T-helper 17 cell (primary cell): ENCODE data around the gene MSGN1. TPM values are rescaled to one million over a fixed set of nuclear protein-coding genes. Genes with fewer than 3 reads are reported as not detected.

Experiments
- ATAC-seq: fragments of 150-1000 bp; cut with Tn5 transposase; 2 replicates; pipeline ENCODE4 v1.10.0; 2021; ENCODE audit warnings: mild to moderate bottlenecking, moderate library complexity
- DNase-seq, 3 donors: peaks; one replicate each; pipeline versions ENCODE4 v3.0.0 to v3.0.0-alpha.2; 2020 to 2021
- H3K9me3 ChIP-seq: one replicate; pipeline ENCODE4 v1.7.0; 2013; ENCODE audit warnings: low read length, mild to moderate bottlenecking; ENCODE audit not compliant: control insufficient read depth, poor library complexity, severe bottlenecking
- H3K27ac Mint-ChIP-seq: one replicate; pipeline ENCODE4 v1.8.0; 2022; ENCODE audit warnings: mild to moderate bottlenecking, moderate library complexity, mixed read lengths
- H3K27me3 Mint-ChIP-seq: one replicate; pipeline ENCODE4 v1.8.0; 2022; ENCODE audit warnings: mixed read lengths
- H3K36me3 Mint-ChIP-seq: one replicate; pipeline ENCODE4 v1.8.0; 2022; ENCODE audit warnings: low read depth, mixed read lengths
- H3K4me1 Mint-ChIP-seq: one replicate; pipeline ENCODE4 v1.8.0; 2022; ENCODE audit warnings: mild to moderate bottlenecking, mixed read lengths
- H3K4me3 Mint-ChIP-seq: one replicate; pipeline ENCODE4 v1.8.0; 2022; ENCODE audit warnings: mild to moderate bottlenecking, moderate library complexity, mixed read lengths
- total RNA-seq, 4 donors: library from RNA in 2 of 4; stranded (reverse) in 2 of 4; gene quantifications; one replicate each; pipeline ENCODE4 v1.2.3 and lab custom pipeline; 2022 to 2026

The MSGN1 gene, protein sequence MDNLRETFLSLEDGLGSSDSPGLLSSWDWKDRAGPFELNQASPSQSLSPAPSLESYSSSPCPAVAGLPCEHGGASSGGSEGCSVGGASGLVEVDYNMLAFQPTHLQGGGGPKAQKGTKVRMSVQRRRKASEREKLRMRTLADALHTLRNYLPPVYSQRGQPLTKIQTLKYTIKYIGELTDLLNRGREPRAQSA
- total RNA-seq (not detected), total RNA-seq (lab: John Stamatoyannopoulos, UW) (0 reads per million in 2 donors)

DNA sequence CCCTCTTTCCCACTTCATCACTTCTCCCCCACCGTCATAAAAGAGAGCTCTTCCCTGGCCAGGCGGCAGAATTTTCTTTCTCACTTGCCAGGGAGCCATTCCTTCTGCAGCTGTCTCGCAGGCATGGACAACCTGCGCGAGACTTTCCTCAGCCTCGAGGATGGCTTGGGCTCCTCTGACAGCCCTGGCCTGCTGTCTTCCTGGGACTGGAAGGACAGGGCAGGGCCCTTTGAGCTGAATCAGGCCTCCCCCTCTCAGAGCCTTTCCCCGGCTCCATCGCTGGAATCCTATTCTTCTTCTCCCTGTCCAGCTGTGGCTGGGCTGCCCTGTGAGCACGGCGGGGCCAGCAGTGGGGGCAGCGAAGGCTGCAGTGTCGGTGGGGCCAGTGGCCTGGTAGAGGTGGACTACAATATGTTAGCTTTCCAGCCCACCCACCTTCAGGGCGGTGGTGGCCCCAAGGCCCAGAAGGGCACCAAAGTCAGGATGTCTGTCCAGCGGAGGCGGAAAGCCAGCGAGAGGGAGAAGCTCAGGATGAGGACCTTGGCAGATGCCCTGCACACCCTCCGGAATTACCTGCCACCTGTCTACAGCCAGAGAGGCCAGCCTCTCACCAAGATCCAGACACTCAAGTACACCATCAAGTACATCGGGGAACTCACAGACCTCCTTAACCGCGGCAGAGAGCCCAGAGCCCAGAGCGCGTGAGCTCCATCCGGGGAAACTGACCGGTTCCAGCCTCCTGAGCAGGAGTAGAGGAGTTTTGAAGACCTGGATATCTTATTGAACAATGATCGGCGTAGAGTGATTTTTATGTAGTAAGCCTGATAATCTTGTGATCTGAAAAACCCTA lies at the start of gene MSGN1:
Gene MSGN1 (plus strand): TSS at position 65 of the 850 bp plus-strand sequence. CDS start 59 bp downstream, at position 124.
- no peak for ATAC-seq
- DNase-seq, result no peak
- Mint-ChIP-seq H3K27me3 (peaks cover 56% of the 10 kb centered on the region), H3K4me1 (peaks cover 3% of the 10 kb centered on the region), H3K36me3 (no peaks in the 10 kb centered on the region), H3K4me3 (no peak within 1 kb of the TSS), H3K27ac (no peak within 1 kb of the TSS)
- H3K9me3 ChIP-seq, result no peaks in the 10 kb centered on the region

DNA sequence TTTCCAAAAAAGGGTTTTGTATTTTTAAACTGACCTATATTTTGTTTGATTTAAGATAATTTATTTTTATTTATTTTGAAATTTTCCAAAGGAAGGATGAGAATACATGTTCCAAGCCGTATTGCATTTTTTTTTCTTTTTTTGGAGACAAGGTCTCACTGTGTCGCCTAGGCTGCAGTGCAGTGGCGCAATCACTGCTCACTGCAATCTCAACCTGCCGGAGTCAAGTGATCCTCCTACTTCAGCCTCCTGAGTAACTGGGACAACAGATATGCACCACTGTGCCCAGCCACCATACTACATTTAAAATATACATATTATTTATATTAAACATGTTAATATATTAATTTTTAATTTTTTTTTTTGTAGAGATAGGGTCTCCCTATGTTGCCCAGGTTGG lies 47.4 kb upstream of the MSGN1 start:
- no peaks in the 10 kb centered on the region for H3K36me3 Mint-ChIP-seq
- H3K9me3 ChIP-seq, result no peaks in the 10 kb centered on the region
- H3K27ac Mint-ChIP-seq, result no peak overlapping the region
- H3K4me3 Mint-ChIP-seq, result no peak overlapping the region
- ATAC-seq (no peak), DNase-seq (no peak)
- no peaks in the 10 kb centered on the region for H3K4me1 Mint-ChIP-seq
- no peaks in the 10 kb centered on the region for H3K27me3 Mint-ChIP-seq

DNA sequence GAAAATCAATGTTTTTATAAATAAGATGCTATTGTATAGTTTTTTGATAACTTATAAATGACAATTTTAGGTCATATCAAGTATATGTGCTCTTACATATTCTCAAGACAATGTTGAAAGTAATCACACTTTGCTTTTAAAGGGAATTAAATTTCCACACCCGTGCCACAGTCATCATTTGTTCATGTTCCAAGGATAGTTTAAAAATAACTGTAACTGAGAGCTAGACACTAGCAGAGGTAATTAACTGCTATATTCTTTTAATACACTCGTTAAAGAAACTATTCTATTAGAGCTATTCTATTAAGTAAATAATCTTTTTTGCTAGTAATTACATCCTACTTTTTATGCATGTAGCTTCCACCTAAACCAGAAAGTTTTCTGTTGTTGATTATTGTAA lies 44.3 kb upstream of the MSGN1 start:
- Mint-ChIP-seq H3K4me3 (no peak overlapping the region), H3K36me3 (peaks cover 3% of the 10 kb centered on the region), H3K27ac (no peak overlapping the region), H3K4me1 (no peaks in the 10 kb centered on the region), H3K27me3 (no peaks in the 10 kb centered on the region)
- ATAC-seq, result no peak
- no peak for DNase-seq
- no peaks in the 10 kb centered on the region for H3K9me3 ChIP-seq

DNA sequence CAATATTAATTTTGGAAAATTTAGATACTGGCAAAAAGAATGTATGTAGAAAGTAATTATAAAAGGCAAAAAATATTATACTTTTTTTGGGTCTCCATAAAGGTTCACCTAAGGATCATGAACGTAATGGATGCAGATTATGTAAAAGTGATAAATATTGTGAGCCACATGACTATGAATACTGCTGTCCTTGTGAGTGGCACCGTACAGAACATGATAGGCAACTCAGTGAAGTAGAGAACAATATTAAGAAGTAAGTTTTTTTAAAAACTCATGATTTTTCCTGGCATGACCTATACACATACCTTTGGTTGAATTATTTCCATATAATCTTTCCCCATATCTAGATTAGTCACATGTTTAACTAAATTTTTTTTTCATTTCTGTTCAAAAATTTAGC lies 43.7 kb upstream of the MSGN1 start:
- ATAC-seq (no peak), DNase-seq (no peak)
- no peak overlapping the region for H3K4me3 Mint-ChIP-seq
- no peaks in the 10 kb centered on the region for H3K4me1 Mint-ChIP-seq
- H3K36me3 Mint-ChIP-seq, result peaks cover 3% of the 10 kb centered on the region
- no peaks in the 10 kb centered on the region for H3K27me3 Mint-ChIP-seq
- no peak overlapping the region for H3K27ac Mint-ChIP-seq
- H3K9me3 ChIP-seq, result no peaks in the 10 kb centered on the region

DNA sequence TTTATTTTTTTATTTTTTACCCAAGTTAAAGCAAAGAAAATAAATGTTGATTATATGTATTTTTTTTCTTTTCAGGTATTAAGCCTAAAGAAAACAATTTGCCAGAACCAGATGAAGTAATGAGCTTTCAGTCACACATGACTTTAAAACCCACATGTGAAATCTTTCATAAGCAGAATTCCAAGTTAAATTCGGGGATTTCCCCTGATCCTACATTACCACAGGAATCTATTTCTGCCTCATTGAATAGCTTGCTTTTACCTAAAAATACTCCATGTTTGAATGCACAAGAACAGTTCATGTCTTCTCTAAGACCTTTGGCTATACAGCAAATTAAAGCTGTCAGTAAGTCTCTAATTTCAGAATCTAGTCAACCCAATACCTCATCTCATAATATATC lies 35.7 kb upstream of the MSGN1 start:
- no peaks in the 10 kb centered on the region for H3K27me3 Mint-ChIP-seq
- no peaks in the 10 kb centered on the region for H3K9me3 ChIP-seq
- H3K4me3 Mint-ChIP-seq, result no peak overlapping the region
- no peak overlapping the region for H3K27ac Mint-ChIP-seq
- H3K4me1 Mint-ChIP-seq, result no peaks in the 10 kb centered on the region
- H3K36me3 Mint-ChIP-seq, result no peaks in the 10 kb centered on the region
- no peak for DNase-seq
- ATAC-seq, result no peak

DNA sequence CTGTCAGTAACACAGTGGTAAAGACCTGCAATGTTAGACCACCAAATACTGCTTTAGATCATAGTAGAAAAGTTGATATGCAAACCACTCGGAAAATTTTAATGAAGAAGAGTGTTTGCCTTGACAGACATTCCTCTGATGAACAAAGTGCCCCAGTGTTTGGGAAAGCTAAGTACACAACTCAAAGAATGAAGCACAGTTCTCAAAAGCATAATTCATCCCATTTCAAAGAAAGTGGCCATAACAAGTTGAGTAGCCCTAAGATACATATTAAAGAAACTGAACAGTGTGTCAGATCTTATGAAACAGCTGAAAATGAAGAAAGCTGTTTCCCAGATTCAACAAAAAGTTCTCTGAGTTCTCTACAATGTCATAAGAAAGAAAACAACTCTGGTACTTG lies 34.8 kb upstream of the MSGN1 start:
- H3K4me3 Mint-ChIP-seq, result no peak overlapping the region
- no peaks in the 10 kb centered on the region for H3K27me3 Mint-ChIP-seq
- no peaks in the 10 kb centered on the region for H3K4me1 Mint-ChIP-seq
- no peaks in the 10 kb centered on the region for H3K9me3 ChIP-seq
- no peak for ATAC-seq
- no peaks in the 10 kb centered on the region for H3K36me3 Mint-ChIP-seq
- no peak for DNase-seq
- H3K27ac Mint-ChIP-seq, result no peak overlapping the region

DNA sequence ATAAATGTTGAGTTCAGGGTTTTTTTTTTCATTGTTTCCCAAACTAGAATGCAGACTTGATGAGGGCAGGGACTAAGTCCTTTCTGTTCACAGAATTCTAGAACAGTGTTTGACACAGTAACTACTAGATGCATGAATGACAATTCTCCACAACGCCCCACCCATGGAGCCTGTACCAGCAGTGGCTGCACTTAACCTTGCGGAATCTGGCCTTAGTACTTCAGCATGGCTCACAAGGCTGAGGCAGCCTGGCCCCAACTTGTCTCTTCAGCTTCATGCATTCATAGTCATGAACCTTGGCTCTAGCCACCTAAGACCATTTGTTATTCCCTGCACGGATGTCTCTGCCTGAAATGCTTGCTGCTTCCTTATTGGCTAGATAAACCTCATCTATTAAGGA lies 29.5 kb upstream of the MSGN1 start:
- ATAC-seq (no peak), DNase-seq (no peak)
- Mint-ChIP-seq H3K27ac (no peak overlapping the region), H3K4me3 (no peak overlapping the region), H3K4me1 (no peaks in the 10 kb centered on the region), H3K27me3 (peaks cover 19% of the 10 kb centered on the region), H3K36me3 (no peaks in the 10 kb centered on the region)
- H3K9me3 ChIP-seq, result no peaks in the 10 kb centered on the region

DNA sequence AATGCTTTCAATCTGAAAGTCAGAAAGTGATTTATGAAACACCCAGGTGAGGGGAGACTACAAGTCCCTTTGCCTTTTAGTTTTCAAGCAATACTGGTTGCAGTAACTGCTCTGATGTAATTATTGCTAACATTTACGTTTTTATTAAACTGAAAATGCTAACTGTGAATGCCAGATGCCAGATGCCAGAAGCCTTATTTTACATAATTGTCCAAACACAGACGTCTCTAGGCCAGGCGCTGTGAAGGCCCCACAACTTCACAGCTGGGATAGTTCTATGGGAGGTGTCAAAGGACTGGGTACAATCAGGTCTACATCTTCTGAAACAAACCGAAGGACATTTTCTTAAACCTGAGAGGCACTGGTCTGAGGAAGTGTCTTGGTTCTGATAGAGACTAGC lies 27.5 kb upstream of the MSGN1 start:
- no peaks in the 10 kb centered on the region for H3K4me1 Mint-ChIP-seq

DNA sequence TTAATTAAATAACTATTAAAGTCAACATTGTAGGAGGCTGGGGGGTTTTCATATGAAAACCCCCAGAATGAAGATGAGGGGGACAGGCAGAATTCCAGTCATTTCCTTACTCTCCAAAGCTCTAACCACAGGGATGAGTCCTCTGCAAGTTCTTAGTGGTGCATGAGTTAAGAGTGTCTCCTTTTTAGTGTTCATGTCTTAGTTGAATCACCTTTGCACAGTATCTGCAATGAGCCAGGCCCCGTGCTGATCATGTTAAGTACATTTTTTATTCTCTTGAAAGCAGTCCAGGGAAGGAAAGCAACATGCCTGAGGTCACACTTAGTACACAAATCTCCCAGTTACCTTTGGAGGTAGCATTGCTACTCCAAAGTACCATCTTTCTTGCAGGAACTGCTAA lies 25.7 kb upstream of the MSGN1 start:
- no peak for ATAC-seq
- Mint-ChIP-seq H3K36me3 (no peaks in the 10 kb centered on the region), H3K27me3 (peaks cover 51% of the 10 kb centered on the region), H3K4me1 (no peaks in the 10 kb centered on the region), H3K4me3 (no peak overlapping the region), H3K27ac (no peak overlapping the region)
- H3K9me3 ChIP-seq, result no peaks in the 10 kb centered on the region
- DNase-seq, result no peak

More for the DNA sequence above, 27.5 kb upstream of the MSGN1 start:
- H3K27me3 Mint-ChIP-seq, result peaks cover 39% of the 10 kb centered on the region
- H3K9me3 ChIP-seq, result no peaks in the 10 kb centered on the region
- no peaks in the 10 kb centered on the region for H3K36me3 Mint-ChIP-seq
- DNase-seq (no peak), ATAC-seq (no peak)
- H3K4me3 Mint-ChIP-seq, result no peak overlapping the region
- no peak overlapping the region for H3K27ac Mint-ChIP-seq

DNA sequence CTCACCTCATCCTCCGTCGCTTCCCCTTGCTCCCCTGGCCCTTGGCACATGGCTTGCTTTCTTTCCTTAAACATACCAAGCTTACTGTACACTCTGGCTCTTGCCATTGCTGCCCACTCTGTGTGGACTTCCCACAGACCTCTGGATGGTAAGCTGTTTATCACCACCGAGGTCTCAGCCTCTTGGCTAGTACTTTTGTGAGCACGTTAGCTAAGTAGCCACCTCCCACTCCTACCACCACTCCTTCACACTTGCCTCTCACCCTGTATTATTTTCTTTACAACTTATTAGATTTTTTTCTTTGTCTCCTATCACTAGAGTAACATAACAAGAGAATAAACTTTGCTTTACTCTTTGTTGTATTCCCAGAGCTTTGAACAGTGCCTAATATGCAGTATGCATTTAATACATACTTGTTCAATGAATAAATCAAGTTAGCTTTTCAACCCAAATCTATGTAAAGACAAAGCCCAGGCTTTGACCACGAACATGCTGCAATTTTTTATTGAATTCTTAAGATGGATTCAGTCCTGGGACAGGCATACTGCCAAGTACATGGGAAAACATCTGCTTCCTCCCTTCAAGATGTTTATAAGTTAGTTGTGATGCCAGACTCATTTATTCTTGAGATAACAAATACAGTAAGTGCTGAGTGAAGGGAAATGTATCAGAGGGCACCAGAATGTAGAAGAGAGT lies 25.0 kb upstream of the MSGN1 start:
- no peak for ATAC-seq
- no peaks in the 10 kb centered on the region for H3K4me1 Mint-ChIP-seq

DNA sequence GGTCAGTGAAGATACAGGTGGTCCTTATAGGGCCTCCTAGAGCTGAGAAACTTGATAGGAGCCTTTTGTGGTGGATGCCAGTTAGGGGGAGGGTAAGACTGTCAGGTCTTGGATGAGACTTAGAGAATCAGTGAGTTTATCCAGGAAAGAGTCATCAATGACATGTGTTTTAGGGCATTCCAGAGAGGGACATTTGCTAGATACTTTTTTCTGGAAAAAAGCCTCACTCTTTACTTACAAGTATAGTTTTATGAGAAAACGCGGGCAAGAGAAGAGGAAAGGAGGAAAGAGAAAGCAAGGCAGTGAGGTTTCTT lies 24.5 kb upstream of the MSGN1 start:
- Mint-ChIP-seq H3K27ac (no peak overlapping the region), H3K4me3 (no peak overlapping the region), H3K27me3 (peaks cover 64% of the 10 kb centered on the region), H3K36me3 (no peaks in the 10 kb centered on the region), H3K4me1 (no peaks in the 10 kb centered on the region)
- DNase-seq, result no peak
- no peak for ATAC-seq
- H3K9me3 ChIP-seq, result no peaks in the 10 kb centered on the region

More for the DNA sequence above, 25.0 kb upstream of the MSGN1 start:
- no peaks in the 10 kb centered on the region for H3K9me3 ChIP-seq
- no peaks in the 10 kb centered on the region for H3K36me3 Mint-ChIP-seq
- H3K4me3 Mint-ChIP-seq, result no peak overlapping the region
- DNase-seq, result no peak
- peaks cover 58% of the 10 kb centered on the region for H3K27me3 Mint-ChIP-seq
- H3K27ac Mint-ChIP-seq, result no peak overlapping the region

DNA sequence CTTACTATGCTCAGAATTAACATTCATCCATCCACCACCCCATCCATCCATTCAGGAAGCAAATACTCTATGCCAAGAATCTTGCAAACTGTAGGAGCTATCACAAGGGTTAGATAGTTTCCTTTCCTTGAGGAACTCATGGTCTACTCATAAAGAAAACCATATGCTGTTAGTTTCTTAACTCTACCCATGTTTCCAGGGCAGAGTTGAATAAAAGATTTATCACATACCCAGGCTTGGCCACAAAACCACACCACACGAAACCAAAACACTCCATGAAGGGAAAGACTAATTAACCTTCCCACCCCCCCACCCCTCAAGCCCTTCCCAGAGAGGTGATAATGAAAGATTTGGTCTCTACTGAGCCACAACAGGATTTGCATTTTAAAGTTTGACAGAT lies 23.7 kb upstream of the MSGN1 start:
- ATAC-seq (no peak), DNase-seq (no peak)
- Mint-ChIP-seq H3K4me1 (no peaks in the 10 kb centered on the region), H3K4me3 (no peak overlapping the region), H3K27me3 (peaks cover 59% of the 10 kb centered on the region), H3K36me3 (no peaks in the 10 kb centered on the region), H3K27ac (no peak overlapping the region)
- no peaks in the 10 kb centered on the region for H3K9me3 ChIP-seq

DNA sequence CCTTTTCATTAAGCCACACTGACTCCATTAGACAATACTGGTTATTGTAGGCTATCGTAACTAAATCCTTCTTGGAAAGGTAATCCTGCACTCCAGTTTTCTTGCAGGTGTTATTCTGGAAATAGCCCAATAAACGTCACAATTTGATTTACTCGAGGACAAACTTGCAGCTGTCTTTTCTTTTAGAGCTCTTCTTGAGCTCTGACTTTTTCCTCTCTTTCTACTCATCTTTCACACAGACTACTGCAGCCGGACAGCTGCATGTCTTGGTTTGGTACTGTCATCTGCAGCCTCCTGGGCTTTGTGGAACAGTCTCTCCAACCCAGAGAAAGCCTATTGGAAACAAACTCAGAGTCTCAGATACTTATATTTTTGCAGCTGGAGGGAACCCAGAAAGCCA lies 23.0 kb upstream of the MSGN1 start:
- DNase-seq, result no peak
- H3K4me3 Mint-ChIP-seq, result no peak overlapping the region
- H3K27me3 Mint-ChIP-seq, result peaks cover 58% of the 10 kb centered on the region
- no peak for ATAC-seq
- no peaks in the 10 kb centered on the region for H3K4me1 Mint-ChIP-seq
- no peak overlapping the region for H3K27ac Mint-ChIP-seq
- H3K36me3 Mint-ChIP-seq, result no peaks in the 10 kb centered on the region
- H3K9me3 ChIP-seq, result no peaks in the 10 kb centered on the region
